Left ventricle myocardium inferior (tissue), 1 donor: ENCODE measurements around the gene NOS1. TPM values are rescaled to one million over a fixed set of nuclear protein-coding genes. Genes with fewer than 3 reads are reported as not detected.
"Not testable (repeated sequence)": the region's sequence is repeated elsewhere in the genome, so short reads cannot be mapped to it uniquely, and the experiment has no call there.

Experiments
- DNase-seq: peaks from one replicate; pipeline ENCODE4 v3.0.0-alpha.2; 2020
- H3K27ac ChIP-seq: fragments of 200-600 bp; replicated peaks from 2 replicates; pipeline ENCODE4 v1.8.0; 2021
- H3K27me3 ChIP-seq: fragments of 200-600 bp; 2 replicates; pipeline ENCODE4 v1.8.0; 2021; ENCODE audit warnings: low read depth
- H3K36me3 ChIP-seq: fragments of 200-600 bp; 2 replicates; pipeline ENCODE4 v1.8.0; 2021
- H3K4me1 ChIP-seq: fragments of 200-600 bp; 2 replicates; pipeline ENCODE4 v1.8.0; 2021
- H3K4me3 ChIP-seq: fragments of 200-600 bp; 2 replicates; pipeline ENCODE4 v1.8.0; 2021; ENCODE audit warnings: mild to moderate bottlenecking, moderate library complexity
- H3K9me3 ChIP-seq: fragments of 200-600 bp; replicated peaks from 2 replicates; pipeline ENCODE4 v1.8.0; 2021
- intact Hi-C: fragments of 100-400 bp; cut with micrococcal nuclease; formaldehyde crosslinking; loops from one replicate; pipeline ENCODE4 v1.11.0; 2022
- total RNA-seq: library from RNA; stranded (reverse); fragmentation: NEBNext Ultra II Directional; extraction: Animal tissue kit (Norgen Biotek cat#: 25700); gene quantifications from one replicate; pipeline ENCODE4 v1.2.1, GENCODE V29; 2021
- TF ChIP-seq, protein P1 (sequence below): fragments of 200-600 bp; IDR thresholded peaks from 2 replicates; pipeline ENCODE4 v1.8.0; 2021; ENCODE audit warnings: antibody characterized with exemption, mild to moderate bottlenecking, borderline replicate concordance
- donor health status: DM: no; HTN: yes; CAD: no; lungs with severe emphysema.

The NOS1 gene
- total RNA-seq, 1 donor from 2014 or later, result 0.22 TPM

DNA sequence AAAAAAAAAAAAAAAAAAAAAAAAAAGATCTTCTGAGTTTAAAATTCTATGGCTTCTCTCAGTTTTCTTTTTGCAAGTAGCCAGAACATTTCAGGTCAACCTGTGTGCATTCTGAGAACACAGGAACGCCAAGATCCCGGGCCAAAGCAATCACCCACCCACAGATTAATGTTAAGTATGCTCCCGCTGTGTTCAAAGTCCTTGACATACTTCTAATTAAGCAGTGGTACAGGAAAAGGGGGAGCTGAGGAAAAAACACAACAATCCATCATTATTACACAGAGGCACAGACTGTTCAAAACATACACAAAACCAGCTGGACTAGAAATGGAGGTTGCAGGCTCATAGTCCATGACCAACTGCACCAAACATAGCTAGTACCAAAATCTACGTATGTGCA lies 174.0 kb downstream of the NOS1 start:
- H3K4me1 ChIP-seq, result peaks cover 28% of the 10 kb centered on the region
- H3K4me3 ChIP-seq, result no peak overlapping the region
- no peak overlapping the region for H3K27ac ChIP-seq
- H3K9me3 ChIP-seq, result no peaks in the 10 kb centered on the region
- intact Hi-C loops, result no loop called here
- TF ChIP-seq, protein P1, sequence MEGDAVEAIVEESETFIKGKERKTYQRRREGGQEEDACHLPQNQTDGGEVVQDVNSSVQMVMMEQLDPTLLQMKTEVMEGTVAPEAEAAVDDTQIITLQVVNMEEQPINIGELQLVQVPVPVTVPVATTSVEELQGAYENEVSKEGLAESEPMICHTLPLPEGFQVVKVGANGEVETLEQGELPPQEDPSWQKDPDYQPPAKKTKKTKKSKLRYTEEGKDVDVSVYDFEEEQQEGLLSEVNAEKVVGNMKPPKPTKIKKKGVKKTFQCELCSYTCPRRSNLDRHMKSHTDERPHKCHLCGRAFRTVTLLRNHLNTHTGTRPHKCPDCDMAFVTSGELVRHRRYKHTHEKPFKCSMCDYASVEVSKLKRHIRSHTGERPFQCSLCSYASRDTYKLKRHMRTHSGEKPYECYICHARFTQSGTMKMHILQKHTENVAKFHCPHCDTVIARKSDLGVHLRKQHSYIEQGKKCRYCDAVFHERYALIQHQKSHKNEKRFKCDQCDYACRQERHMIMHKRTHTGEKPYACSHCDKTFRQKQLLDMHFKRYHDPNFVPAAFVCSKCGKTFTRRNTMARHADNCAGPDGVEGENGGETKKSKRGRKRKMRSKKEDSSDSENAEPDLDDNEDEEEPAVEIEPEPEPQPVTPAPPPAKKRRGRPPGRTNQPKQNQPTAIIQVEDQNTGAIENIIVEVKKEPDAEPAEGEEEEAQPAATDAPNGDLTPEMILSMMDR, result no peak
- DNase-seq, result no peak
- peaks cover 47% of the 10 kb centered on the region for H3K36me3 ChIP-seq
- no peaks in the 10 kb centered on the region for H3K27me3 ChIP-seq

DNA sequence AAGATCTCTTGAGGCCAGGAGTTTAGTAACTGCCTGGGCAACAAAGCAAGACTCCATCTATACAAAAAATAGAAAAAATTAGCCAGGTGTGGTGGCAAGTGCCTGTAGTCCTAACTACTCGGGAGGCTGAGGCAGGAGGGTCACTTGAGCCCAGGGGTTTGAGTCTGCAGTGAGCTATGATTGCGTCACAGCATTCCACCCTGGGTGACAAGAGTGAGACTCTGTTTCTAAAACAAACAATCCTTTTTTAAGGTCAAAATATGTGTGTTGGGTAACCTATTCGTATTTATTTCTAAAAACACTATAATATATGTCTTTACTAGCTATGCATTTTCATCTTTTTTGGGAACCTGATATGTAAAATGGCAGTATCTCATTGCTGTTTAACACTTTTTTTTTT lies 178.6 kb downstream of the NOS1 start:
- no peaks in the 10 kb centered on the region for H3K27me3 ChIP-seq
- no peak overlapping the region for H3K27ac ChIP-seq
- H3K36me3 ChIP-seq, result peaks cover 91% of the 10 kb centered on the region
- no peak for DNase-seq
- H3K9me3 ChIP-seq, result peaks cover 13% of the 10 kb centered on the region
- intact Hi-C loops, result no loop called here
- TF ChIP-seq, protein P1, result no peak
- H3K4me1 ChIP-seq, result peaks cover 11% of the 10 kb centered on the region
- H3K4me3 ChIP-seq, result no peak overlapping the region

DNA sequence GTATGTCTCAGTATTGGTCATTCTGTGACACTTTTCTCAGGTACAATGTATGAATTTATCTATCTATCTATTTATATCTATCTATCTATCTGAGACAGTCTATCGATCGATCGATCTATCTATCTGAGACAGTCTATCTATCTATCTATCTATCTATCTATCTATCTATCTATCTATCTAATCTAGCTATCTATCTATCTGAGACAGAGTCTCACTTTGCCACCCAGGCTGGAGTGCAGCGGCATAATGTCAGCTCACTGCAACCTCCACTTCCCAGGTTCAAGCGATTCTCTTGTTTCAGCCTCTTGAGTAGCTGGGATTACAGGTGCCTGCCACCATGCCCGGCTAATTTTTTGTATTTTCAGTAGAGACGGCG lies 180.0 kb downstream of the NOS1 start:
- H3K4me3 ChIP-seq, intact Hi-C loops, H3K27me3 ChIP-seq, DNase-seq, H3K27ac ChIP-seq: not testable (repeated sequence)
- Histone ChIP-seq H3K9me3 (peaks cover 13% of the 10 kb centered on the region), H3K36me3 (peaks cover 98% of the 10 kb centered on the region), H3K4me1 (peaks cover 11% of the 10 kb centered on the region)

GRCh38 chr12:117180758-117181467 lies 180.5 kb downstream of the NOS1 start:
- intact Hi-C loops, result no loop called here
- Histone ChIP-seq H3K4me1 (peaks cover 11% of the 10 kb centered on the region), H3K27me3 (no peaks in the 10 kb centered on the region), H3K27ac (no peak overlapping the region), H3K9me3 (peaks cover 13% of the 10 kb centered on the region), H3K36me3 (peaks cover 98% of the 10 kb centered on the region), H3K4me3 (no peak overlapping the region)
- TF ChIP-seq, protein P1, result no peak
- no peak for DNase-seq

DNA sequence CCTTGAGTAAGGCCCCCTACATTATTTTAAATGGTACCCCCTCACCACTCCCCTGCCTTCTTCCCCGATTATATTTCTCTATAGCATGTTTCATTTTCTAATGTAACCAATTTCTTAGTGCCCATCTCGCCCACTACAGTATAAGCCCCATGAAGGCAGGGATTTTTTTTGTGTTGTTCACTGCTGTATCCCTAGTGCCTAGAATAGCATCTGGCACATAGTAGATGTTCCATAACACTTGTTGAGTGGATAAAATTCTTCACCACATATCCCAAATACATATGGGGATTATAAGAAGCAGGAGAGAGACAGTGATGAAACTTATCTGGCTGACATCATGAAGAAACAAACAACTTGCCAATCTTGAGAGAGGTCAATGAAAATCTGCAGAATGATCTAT lies 182.7 kb downstream of the NOS1 start:
- peaks cover 13% of the 10 kb centered on the region for H3K9me3 ChIP-seq
- H3K27me3 ChIP-seq, result no peaks in the 10 kb centered on the region
- intact Hi-C loops, result no loop called here
- H3K27ac ChIP-seq, result no peak overlapping the region
- peaks cover 5% of the 10 kb centered on the region for H3K4me1 ChIP-seq
- DNase-seq, result no peak
- TF ChIP-seq, protein P1, result no peak
- no peak overlapping the region for H3K4me3 ChIP-seq
- peaks cover 98% of the 10 kb centered on the region for H3K36me3 ChIP-seq

DNA sequence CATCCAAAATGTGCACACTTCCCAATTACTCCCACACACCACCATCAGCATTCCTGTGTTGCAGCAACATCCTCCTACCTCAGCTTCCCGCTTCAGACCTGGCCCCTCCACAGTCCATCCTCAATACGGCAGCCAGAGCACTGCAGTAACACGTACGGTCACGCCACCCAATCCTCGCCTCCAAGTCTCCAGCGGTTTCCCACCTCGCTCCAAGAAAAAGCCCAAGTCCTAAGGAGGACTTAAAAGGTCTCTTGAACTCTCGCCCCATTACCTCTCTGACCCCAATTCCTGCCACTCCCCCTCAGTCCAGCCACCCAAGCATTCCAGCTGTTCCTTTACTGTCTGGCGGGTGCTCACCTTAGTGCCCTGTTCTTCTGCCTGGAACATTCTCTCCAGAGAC lies 183.1 kb downstream of the NOS1 start:
- no peak overlapping the region for H3K27ac ChIP-seq
- intact Hi-C loops, result no loop called here
- no peaks in the 10 kb centered on the region for H3K27me3 ChIP-seq
- H3K4me3 ChIP-seq, result no peak overlapping the region
- H3K9me3 ChIP-seq, result peaks cover 13% of the 10 kb centered on the region
- H3K4me1 ChIP-seq, result peaks cover 5% of the 10 kb centered on the region
- no peak for DNase-seq
- TF ChIP-seq, protein P1, result no peak
- peaks cover 98% of the 10 kb centered on the region for H3K36me3 ChIP-seq
